HepG2 (cell line): ENCODE results near the gene DOLK. TPM values are rescaled to one million over a fixed set of nuclear protein-coding genes. Genes with fewer than 3 reads are reported as not detected.

Experiments
- BHLHE40 ChIP-seq: IDR thresholded peaks from 2 replicates; pipeline ENCODE4 v1.6.1; 2011; ENCODE audit warnings: low read length, improper control_type of control experiment
- FOSL2 ChIP-seq: sonication (generic); formaldehyde crosslinking; IDR thresholded peaks from 2 replicates; pipeline ENCODE4 v1.4.0; 2020; ENCODE audit warnings: missing genetic modification reagents
- FOXC1 ChIP-seq: sonication (generic); formaldehyde crosslinking; IDR thresholded peaks from 2 replicates; pipeline ENCODE4 v1.8.0; 2022; ENCODE audit warnings: mild to moderate bottlenecking, missing genetic modification reagents, borderline replicate concordance
- FOXO1 ChIP-seq: sonication (generic); formaldehyde crosslinking; IDR thresholded peaks from 2 replicates; pipeline ENCODE4 v1.4.0; 2020; ENCODE audit warnings: missing genetic modification reagents
- HDAC1 ChIP-seq: sonication (generic); formaldehyde crosslinking; IDR thresholded peaks from 2 replicates; pipeline ENCODE4 v1.5.1; 2020; ENCODE audit warnings: mild to moderate bottlenecking, missing genetic modification reagents
- HNF1B ChIP-seq: sonication (generic); formaldehyde crosslinking; IDR thresholded peaks from 2 replicates; pipeline ENCODE4 v1.5.1; 2020; ENCODE audit warnings: mild to moderate bottlenecking, moderate library complexity, missing genetic modification reagents
- MED1 ChIP-seq: sonication (generic); formaldehyde crosslinking; IDR thresholded peaks from 2 replicates; pipeline ENCODE4 v1.4.0; 2020; ENCODE audit warnings: missing genetic modification reagents
- MEIS2 ChIP-seq: sonication (generic); formaldehyde crosslinking; IDR thresholded peaks from 2 replicates; pipeline ENCODE4 v1.9.0; 2021; ENCODE audit warnings: mild to moderate bottlenecking, missing genetic modification reagents
- NPAS2 ChIP-seq: sonication (generic); formaldehyde crosslinking; IDR thresholded peaks from 2 replicates; pipeline ENCODE4 v1.8.0; 2022; ENCODE audit warnings: mild to moderate bottlenecking, missing genetic modification reagents, borderline replicate concordance
- PHB2 ChIP-seq: fragments of 450-650 bp; IDR thresholded peaks from 2 replicates; pipeline ENCODE4 v1.6.1; 2018; ENCODE audit not compliant: partially characterized antibody
- PPARG ChIP-seq: conservative IDR thresholded peaks from 2 replicates; pipeline ENCODE4 v1.6.1; 2016; ENCODE audit warnings: missing biosample characterization, missing genetic modification reagents
- SALL1 ChIP-seq: sonication (generic); formaldehyde crosslinking; IDR thresholded peaks from 2 replicates; pipeline ENCODE4 v1.8.0; 2022; ENCODE audit warnings: mild to moderate bottlenecking, missing genetic modification reagents
- SATB2 ChIP-seq: sonication (generic); formaldehyde crosslinking; IDR thresholded peaks from 2 replicates; pipeline ENCODE4 v1.5.0; 2020; ENCODE audit warnings: missing genetic modification reagents
- SOX13 ChIP-seq, 3 experiments: fragments of 450-650 bp in 1 of 3; sonication (generic) in 1 of 3; formaldehyde crosslinking in 1 of 3; IDR thresholded peaks in 2 of 3; conservative IDR thresholded peaks in 1 of 3; 2 replicates each; pipeline versions ENCODE4 v1.5.0 to v1.6.1; 2016 to 2020; ENCODE audit warnings: antibody characterized with exemption in 1 of 3, mild to moderate bottlenecking in 1 of 3, missing compliant biosample characterization in 1 of 3, missing genetic modification reagents in 1 of 3, moderate library complexity in 1 of 3
- SOX5 ChIP-seq: IDR thresholded peaks from 2 replicates; pipeline ENCODE4 v1.6.1; 2016; ENCODE audit warnings: borderline replicate concordance
- THAP11 ChIP-seq: IDR thresholded peaks from 2 replicates; pipeline ENCODE4 v1.6.1; 2016; ENCODE audit warnings: missing biosample characterization, missing genetic modification reagents
- ZBTB33 ChIP-seq: sonication (generic); formaldehyde crosslinking; IDR thresholded peaks from 2 replicates; pipeline ENCODE4 v1.4.0; 2020; ENCODE audit warnings: missing genetic modification reagents
- ZFP82 ChIP-seq: sonication (generic); formaldehyde crosslinking; IDR thresholded peaks from 2 replicates; pipeline ENCODE4 v1.5.1; 2020; ENCODE audit warnings: mild to moderate bottlenecking, missing genetic modification reagents, borderline replicate concordance
- ZNF281 ChIP-seq: sonication (generic); formaldehyde crosslinking; IDR thresholded peaks from 2 replicates; pipeline ENCODE4 v1.4.0; 2020; ENCODE audit warnings: missing genetic modification reagents, borderline replicate concordance
- ZNF317 ChIP-seq: sonication (generic); formaldehyde crosslinking; IDR thresholded peaks from 2 replicates; pipeline ENCODE4 v1.5.0; 2020; ENCODE audit warnings: mild to moderate bottlenecking, missing genetic modification reagents
- ZNF503 ChIP-seq: sonication (generic); formaldehyde crosslinking; IDR thresholded peaks from 2 replicates; pipeline ENCODE4 v1.4.0; 2020; ENCODE audit warnings: missing genetic modification reagents
- ZNF605 ChIP-seq: sonication (generic); formaldehyde crosslinking; IDR thresholded peaks from 2 replicates; pipeline ENCODE4 v1.8.0; 2022; ENCODE audit warnings: mild to moderate bottlenecking, missing genetic modification reagents
- polyA plus RNA-seq, 8 experiments: library from polyadenylated mRNA; depleted of rRNA in 3 of 8; stranded (reverse) in 7 of 8; unstranded in 1 of 8; fragments of >200 nt; fragmentation: Illumina TruSeq in 4 of 8; extraction: Trizol in 4 of 8; gene quantifications; 2 replicates each; pipeline versions ENCODE4 v1.2.1 to v1.2.3, GENCODE V29; 2011 to 2016; ENCODE audit warnings: low read depth in 4 of 8, missing spikeins in 1 of 8, mixed read lengths in 1 of 8; ENCODE audit not compliant: insufficient read depth in 1 of 8
- total RNA-seq, 5 experiments: library from RNA; depleted of rRNA; stranded (reverse); fragments of >200 nt; fragmentation: Illumina TruSeq; extraction: Trizol; gene quantifications; 2 replicates each; pipeline ENCODE4 v1.2.3, GENCODE V29; 2016; ENCODE audit warnings: low read depth in 1 of 5

Gene DOLK
- total and polyA plus RNA-seq, 2 of the 13 experiments (the other 11 are each of a cell fraction or from before 2014, with no cell fraction given) = 15.4 to 18.7 TPM

- no peak for TF ChIP-seq PHB2
- no peak for TF ChIP-seq BHLHE40
- TF ChIP-seq HNF1B (CRISPR knock-in tag) = 0 out of 2 replicates have a peak, but pooled peaks have one; percentile 22
- peak; percentile 74 for TF ChIP-seq FOSL2 (CRISPR knock-in tag)
- TF ChIP-seq PPARG (CRISPR knock-in tag) = 0 out of 2 replicates have a peak, but pooled peaks have one; percentile 8
- TF ChIP-seq SOX5 (CRISPR knock-in tag) = peak; percentile 58; the same call in 1 of the 2 replicates
- TF ChIP-seq MEIS2 (CRISPR knock-in tag) = 0 out of 2 replicates have a peak, but pooled peaks have one; percentile 31
- peak; percentile 46; the same call in 1 of the 2 replicates for TF ChIP-seq SALL1 (CRISPR knock-in tag)
- peak; percentile 34; the same call in 1 of the 2 replicates for TF ChIP-seq FOXO1
- TF ChIP-seq ZFP82 = no peak
- peak; percentile 99 for TF ChIP-seq ZBTB33 (CRISPR knock-in tag)
- 0 out of 2 replicates have a peak, but pooled peaks have one; percentile 40 for TF ChIP-seq ZNF605 (CRISPR knock-in tag)
- peak; percentile 81; the same call in 1 of the 2 replicates for TF ChIP-seq ZNF317 (CRISPR knock-in tag)
- TF ChIP-seq NPAS2 (CRISPR knock-in tag) = no peak
- TF ChIP-seq THAP11 (CRISPR knock-in tag) = 0 out of 2 replicates have a peak, but pooled peaks have one; percentile 17
- no peak for TF ChIP-seq SATB2 (CRISPR knock-in tag)
- peak; percentile 24; the same call in 1 of the 2 replicates for TF ChIP-seq ZNF281 (CRISPR knock-in tag)
- no peak for TF ChIP-seq FOXC1 (CRISPR knock-in tag)
- peak; percentile 27; the same call in 1 of the 2 replicates for TF ChIP-seq ZNF503 (CRISPR knock-in tag)
- TF ChIP-seq SOX13 (IDR thresholded peaks at IDR 0.05) = no peak
- peak in 1 of 2 experiments; percentile 55; a peak in 1 of 4 replicates for TF ChIP-seq SOX13 (CRISPR knock-in tag; conservative IDR thresholded peaks at IDR 0.05 in 1 of 2, IDR thresholded peaks at IDR 0.05 in 1 of 2)
- peak; percentile 40; the same call in 1 of the 2 replicates for TF ChIP-seq HDAC1 (CRISPR knock-in tag)
- TF ChIP-seq MED1 (CRISPR knock-in tag) = peak; percentile 77
These were observed 35.8 kb downstream of the DOLK start (continued) for GRCh38 chr9:128911529-128912035.
